ENCODE measurements around the gene RNF183.

Gene RNF183

GRCh38 chr9:113302792-113303418, at the start of gene RNF183:
Gene RNF183, minus strand, starts transcription at chr9:113303376. Its CDS starts 5,192 bp downstream, at chr9:113298184.
- peak; percentile 52 for DNase-seq (ENCODE audit: low spot score)

DNA sequence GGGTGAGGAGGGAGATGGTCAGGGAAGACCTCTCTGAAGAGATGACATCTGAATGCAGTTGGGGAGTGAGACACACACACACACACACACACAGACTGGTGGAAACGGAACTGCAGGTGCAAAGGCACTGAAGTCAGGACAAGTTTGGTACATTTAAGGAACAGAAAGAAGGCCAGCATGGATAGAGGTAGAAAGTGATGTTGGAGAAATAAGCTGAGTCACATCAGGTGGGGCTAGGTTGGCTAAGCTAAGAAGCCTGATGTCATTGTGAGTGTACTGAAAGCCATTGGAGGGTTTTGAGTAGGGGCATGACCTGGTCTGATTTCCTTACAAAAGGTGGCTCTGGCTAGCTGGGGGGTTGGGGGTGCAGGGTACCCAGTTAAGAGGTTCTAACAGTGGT, 49.2 kb upstream of the RNF183 start:
- DNase-seq (ENCODE audit: low spot score) = no peak

DNA sequence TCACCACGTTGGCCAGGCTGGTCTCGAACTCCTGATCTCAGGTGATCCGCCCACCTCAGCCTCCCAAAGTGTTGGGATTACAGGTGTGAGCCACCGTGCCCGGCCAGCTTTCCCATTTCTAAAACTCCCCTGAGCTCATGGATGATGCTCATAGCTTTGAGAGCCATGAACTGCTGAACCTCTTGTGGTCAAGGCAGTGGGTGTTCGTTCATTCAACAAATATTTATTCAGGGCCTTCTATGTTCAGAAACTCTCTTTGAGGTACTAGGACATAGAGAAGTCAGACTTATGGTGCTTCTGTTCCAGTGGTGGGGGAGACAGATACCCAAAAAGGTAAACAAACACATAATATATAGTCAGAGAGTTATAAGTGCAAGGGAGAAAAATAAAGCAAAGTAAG, 48.8 kb upstream of the RNF183 start:
- DNase-seq (ENCODE audit: low spot score) = no peak

GRCh38 chr9:113350937-113351336, 47.8 kb upstream of the RNF183 start:
- no peak for DNase-seq (ENCODE audit: low spot score)

DNA sequence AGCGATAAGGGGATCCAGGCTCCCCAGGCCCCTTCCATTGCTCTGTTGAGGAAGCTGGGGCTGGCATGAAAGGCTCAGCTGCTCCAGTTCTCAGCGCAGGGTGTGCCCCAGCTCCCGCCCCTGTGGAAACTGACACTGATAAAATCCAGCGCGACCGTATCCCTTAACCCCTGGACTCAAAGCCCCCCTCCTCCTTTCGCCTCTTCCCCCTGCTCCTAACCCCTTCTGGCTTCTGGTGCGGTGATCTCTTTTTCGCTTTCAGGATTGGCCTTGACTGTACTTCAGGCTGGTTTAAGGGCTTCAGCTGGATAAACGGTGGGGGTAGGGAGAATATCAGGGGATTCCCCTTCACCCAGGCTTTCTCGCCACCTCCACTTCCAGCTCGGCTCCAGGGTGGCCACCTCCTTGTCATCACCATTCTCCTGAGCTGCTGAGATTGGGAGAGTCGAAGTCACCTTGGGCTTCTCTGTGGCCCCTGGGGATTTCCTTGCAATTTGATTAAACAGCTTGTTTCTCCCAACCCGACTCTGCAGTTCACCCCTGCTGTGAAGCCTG, 47.0 kb upstream of the RNF183 start:
- DNase-seq (ENCODE audit: low spot score) = no peak

DNA sequence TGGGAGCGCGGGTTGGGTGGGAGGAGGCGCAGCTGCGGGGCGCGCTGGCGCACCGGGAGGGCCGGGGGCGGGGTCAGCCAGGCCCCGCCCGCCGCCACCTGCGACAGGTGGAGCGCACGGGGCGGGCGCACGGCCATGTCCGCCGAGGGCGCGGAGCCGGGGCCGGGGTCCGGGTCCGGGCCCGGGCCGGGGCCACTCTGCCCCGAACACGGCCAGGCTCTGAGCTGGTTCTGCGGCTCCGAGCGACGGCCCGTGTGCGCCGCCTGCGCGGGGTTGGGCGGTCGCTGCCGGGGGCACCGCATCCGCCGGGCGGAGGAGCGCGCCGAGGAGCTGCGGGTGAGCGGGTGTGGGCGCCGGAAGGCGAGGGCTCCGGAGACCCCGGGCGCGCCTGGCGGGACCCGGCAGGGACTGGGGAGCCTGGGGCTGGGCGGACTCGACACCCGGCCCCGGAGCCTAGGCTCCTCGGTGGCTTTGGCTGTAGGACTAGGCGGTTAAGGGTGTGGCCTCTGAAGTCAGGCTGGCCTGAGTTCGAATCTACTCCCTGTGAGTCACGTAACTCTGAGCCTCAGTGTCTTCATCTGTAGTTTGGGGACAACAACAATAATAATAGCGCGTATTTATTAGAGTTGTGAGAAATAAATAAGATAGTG, 46.4 kb upstream of the RNF183 start, which contains the start of gene BSPRY:
TSS of gene BSPRY (plus strand) at position 97 of the 650 bp plus-strand sequence. CDS start at position 136, 39 bp downstream.
- DNase-seq (ENCODE audit: low spot score) = peak; percentile 58

- no peak for DNase-seq (ENCODE audit: low spot score)
Measured at GRCh38 chr9:113349066-113349444, 45.9 kb upstream of the RNF183 start.

GRCh38 chr9:113348437-113348836, 45.3 kb upstream of the RNF183 start:
- no peak for DNase-seq (ENCODE audit: low spot score)

DNA sequence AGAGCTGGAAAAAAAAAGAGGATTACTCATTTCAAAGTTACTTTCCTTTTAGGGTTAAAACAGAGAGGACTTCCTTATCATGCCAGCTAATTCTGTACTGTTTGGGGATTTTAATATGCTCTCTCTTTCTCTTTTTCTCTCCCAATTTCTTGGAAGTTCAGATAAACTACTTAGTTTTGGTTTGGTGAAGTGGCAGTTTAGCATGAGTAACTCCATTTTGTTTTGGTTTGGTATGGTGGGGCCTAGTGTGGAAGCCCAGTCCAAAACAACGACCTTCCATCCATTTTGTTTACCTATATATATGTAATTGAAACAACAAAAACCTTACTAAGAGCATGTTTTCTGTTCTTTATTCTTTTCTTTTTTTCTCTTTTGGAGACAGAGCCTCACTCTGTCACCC, 42.5 kb upstream of the RNF183 start:
- DNase-seq (ENCODE audit: low spot score) = no peak

DNA sequence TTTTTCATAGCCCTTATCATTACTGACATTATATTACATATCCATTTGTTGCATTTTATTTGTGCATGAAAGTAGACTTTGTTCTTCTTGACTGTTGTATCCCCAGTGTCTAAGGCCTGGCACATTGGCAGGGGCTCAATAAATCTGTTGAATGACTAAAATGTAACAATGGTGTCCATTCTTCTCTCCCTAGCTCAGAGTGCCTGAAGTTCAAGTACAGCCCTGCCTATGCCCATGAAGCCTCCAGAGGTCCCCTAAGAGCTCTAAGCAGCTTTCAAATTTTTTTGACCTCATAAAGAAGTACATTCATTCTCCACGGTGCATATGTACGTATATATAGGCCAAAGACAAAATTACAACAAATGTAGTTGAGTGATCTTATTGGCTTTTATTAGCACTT, 42.0 kb upstream of the RNF183 start:
- DNase-seq (ENCODE audit: low spot score) = no peak

DNA sequence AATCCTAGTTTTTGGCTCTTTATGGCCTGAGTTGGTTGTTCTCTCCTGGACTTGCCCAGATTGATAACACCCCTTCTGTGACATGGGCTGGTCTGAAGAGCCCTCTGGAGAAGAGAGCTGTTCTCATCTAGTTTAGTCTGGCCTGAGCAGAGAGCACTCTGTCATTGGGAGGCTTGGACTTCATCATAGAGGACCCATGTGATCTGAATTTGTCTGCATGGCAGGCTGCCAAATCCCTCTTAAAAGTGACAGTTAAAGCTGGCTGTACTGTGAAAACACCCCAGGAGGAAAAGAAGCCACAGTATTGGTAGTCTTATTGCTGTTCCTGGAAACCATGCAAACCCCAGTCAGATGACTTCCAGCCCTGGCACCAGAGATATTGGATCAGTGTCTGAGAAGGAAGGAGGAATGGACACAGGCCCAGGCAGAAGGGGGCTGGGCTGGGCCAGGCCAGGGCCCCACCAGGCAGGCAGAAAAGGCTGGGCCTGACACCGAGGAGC, 40.6 kb upstream of the RNF183 start:
- no peak for DNase-seq (ENCODE audit: low spot score)

DNA sequence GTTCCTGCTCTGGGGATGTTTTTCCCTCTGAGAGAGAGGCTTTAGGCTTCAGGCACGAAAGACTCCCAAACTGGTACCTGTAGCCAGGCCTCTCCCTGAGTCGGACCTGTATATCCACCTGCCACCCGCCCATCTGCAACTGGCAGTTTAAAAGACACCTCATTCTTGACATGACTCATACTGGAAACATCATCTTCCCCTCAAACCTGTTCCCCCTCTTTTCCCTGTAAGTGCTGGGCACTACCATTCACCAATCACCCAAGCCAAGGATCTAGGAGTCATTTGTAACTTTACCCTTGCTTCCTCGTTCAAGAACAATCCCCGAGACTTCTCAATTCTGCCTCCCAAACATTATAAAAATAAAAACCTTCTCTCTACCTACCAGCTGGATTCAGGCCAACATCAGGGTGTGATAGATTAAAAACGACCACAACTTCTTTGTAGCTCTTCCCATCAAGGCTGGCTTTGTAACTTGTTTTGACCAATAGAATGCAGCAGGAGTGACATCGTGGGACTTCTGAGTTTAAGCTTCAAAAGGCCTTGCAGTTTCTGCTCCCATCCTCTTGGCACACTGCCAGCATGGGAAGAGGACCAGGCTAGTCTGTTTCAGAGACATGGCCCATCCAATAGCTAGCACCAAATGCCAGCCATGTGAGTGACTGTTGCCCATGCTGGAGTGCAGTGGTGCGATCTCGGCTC, 38.7 kb upstream of the RNF183 start:
- DNase-seq (ENCODE audit: low spot score) = no peak

DNA sequence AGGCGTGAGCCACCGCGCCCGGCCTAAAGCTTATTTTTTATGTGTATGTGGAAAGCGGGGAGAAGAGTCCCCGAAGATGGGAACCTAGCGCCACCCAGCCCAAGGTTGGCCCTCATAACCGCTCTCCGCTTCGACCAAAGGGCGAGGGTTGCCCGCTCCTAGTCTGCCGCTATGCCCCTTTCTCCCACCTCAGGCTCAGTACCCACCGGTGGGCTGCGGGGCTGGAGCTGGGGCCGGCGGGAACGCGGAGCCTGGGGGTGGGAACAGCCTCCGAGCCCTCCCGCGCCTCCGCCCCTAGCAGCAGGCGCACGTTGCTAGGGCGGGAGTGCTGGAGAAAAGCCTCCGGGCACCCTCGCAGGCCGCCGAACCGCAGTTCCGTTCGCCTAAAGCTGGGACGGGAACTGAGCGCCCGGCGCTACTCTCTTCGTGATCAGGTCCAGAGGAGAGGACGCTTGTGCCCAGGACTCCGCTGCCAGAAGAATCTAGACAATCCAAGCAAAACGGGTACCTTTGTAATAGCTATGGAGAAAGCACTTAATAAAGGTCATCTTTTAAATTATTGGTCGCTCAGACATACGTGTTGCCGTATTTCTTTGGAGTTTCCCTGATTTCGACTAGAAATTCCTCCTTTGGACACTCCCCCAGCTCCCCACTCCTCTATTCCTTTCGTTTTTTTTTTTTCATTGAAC, 37.0 kb upstream of the RNF183 start, which contains the start of gene WDR31:
TSS of gene WDR31 (minus strand) at position 265 of the 689 bp plus-strand sequence. CDS start 8,253 bp downstream, outside the sequence.
- DNase-seq (ENCODE audit: low spot score) = peak; percentile 93

DNA sequence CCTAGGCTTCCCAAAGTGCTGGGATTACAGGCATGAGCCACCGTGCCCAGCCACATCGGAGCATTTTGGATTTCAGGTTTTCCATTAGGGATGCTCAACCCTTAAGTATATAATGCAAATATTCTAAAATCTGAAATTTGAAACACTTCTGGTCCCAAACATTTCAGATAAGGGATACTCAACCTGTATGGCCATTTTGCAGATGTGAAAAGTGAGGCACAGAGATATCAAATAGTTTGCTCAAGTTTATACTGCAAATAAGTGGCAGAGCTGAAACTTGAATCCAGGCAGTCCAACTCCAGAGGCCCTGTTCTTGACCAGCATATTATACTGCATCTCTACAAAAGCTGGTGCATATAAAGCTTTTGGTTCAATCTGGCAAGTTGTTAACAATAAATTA, 34.5 kb upstream of the RNF183 start:
- no peak for DNase-seq (ENCODE audit: low spot score)

DNA sequence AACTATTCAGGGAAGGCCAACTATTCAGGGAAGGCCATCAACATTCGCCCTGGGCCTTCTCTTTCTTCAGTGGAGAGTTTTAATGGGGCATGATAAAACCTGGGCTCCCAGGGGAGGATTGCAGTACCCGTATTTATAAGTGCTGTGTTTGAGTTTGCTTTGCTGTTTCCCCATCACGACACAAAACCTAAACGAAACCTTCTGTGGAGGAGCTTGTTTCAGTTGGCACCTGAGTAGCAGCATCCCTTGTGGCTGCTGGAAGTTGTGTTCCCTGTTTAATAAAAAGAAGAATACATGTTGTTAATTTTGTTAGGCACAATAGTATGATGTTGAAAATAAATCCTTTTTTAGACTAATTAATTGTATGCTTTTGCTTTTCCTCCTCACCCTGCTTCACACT, 28.6 kb upstream of the RNF183 start:
- DNase-seq (ENCODE audit: low spot score) = no peak

DNA sequence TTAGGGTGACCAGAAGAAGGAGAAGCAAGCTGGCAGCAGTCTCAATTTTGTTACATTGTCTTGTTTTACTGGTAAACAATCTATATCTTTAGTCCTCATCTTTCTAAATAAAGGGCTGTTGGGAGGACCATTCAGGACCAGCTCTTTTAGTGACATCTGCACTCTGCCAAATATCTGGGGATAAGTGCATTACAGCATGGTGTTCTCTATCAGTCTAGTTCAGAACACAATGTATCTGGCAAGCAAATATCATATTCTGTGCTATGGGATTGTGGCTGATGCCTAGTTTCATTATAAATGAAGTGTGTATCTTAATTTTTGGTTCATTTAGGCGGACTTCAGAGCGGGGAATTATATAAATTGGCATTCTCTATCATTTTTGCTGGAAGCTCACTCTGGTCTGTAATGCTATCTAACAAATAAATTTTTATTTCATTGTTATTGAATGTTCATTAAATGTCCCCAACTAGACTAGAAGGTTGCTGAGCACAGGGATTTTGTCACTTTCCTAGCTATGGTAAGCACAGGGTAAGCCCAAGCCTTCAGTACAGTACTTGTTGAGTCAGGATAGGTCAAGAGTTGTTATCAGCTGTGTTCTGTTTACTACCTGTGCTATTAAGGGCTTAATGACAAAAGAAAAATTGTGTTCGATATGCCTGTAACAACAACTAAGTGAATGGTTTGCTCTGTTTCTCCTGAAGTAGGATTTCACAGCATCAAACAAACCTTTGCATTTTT, 25.0 kb upstream of the RNF183 start:
- no peak for DNase-seq (ENCODE audit: low spot score)

- no peak for DNase-seq (ENCODE audit: low spot score)
Measured at GRCh38 chr9:113326230-113326629, 23.1 kb upstream of the RNF183 start.

DNA sequence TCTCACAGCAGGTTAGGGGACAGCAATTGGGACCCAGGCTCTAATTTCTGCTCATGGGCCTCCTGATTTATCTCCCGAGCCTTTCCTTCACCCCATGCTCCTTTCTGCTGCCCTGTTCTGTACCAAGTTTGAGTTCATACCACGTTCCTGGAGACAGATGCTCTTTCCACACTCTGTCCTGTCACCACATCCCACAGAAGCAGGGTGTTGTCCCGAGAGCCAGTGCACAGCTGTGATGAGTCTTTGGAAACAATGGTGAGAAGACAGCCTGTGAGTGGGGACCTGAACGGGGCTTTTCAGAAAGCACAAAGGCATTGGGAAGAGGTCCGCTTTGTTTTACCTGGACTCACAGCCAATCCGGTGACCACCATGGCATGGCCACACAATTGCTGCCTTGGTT, 19.5 kb upstream of the RNF183 start:
- DNase-seq (ENCODE audit: low spot score) = no peak

DNA sequence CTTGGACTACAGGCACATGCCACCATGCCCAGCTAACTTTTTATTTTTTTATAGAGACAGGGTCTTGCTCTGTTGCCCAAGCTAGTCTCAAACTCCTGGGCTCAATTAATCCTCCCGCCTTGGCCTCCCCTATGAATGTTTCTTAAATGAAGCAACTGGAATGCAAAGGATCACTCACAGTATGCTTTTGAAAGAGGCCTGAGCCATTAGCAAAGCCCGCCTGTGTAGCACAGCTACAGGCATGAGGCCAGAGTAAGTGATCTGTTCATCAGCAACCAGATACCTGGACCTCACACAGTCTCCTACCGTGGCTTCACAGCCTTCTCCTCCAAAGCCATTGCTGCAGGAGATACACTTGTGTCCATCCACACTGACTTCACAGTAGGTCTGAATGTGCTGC, 16.9 kb upstream of the RNF183 start:
- DNase-seq (ENCODE audit: low spot score) = no peak

DNA sequence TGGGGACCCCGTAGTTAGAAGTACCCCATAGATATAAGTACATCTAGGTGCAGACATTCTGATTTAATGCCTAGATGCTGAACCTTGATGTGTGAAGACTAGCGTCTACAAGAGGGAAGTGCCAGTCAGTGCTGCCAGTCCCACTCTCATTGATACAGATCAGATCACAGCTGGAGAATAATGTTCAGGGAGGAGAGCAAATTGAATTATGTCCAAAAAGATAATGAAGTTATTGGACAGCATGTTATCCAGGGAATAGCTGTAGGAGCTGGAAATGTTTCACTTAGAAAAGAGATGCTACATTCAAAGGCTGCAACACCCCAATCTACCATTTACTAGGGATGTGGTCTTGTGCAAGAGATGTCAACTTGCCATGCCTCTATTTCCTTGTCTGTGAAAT, 15.9 kb upstream of the RNF183 start:
- no peak for DNase-seq (ENCODE audit: low spot score)

- no peak for DNase-seq (ENCODE audit: low spot score)
Measured at GRCh38 chr9:113317777-113318176, 14.6 kb upstream of the RNF183 start.

All from ecto neural progenitor cell (in vitro differentiated cells).